HepG2 (cell line): Measurements from ENCODE around the gene ENTPD1. TPM values are rescaled to one million over a fixed set of nuclear protein-coding genes. Genes with fewer than 3 reads are reported as not detected.
A peak's percentile ranks its signal among the peaks of the same experiment; 100 is the strongest.

Experiments used
- ATAC-seq: fragments of 200-7000 bp; cut with Tn5 transposase; 3 replicates; pipeline ENCODE4 v1.9.1; 2020; ENCODE audit warnings: mild to moderate bottlenecking, moderate library complexity
- Bru-seq: library from RNA; stranded (reverse); fragments of 400-500 nt; gene quantifications from one replicate; lab custom pipeline; 2021; lab: Mats Ljungman, UMichigan
- BruChase-seq, 2 experiments: library from RNA; stranded (reverse); fragments of 400-500 nt; gene quantifications; one replicate each; lab custom pipeline; 2021; lab: Mats Ljungman, UMichigan
- BruUV-seq: library from RNA; stranded (reverse); fragments of 400-500 nt; replicated peaks from 2 replicates; lab custom pipeline; 2021; lab: Mats Ljungman, UMichigan
- CTCF ChIA-PET: fragments of 300-600 bp; formaldehyde crosslinking; extraction: SDS; loops from one replicate; lab custom pipeline; 2021; ENCODE audit warnings: low total read pairs, inconsistent platforms, low intra/inter-chr PET ratio; lab: Yijun Ruan, JAX
- POLR2A ChIA-PET: fragments of 350-600 bp; sonication (Branson Sonifier 250); formaldehyde crosslinking; loops from one replicate; lab custom pipeline; 2020; ENCODE audit warnings: antibody characterized with exemption, inconsistent platforms; lab: Yijun Ruan, JAX
- DNase-seq: peaks from one replicate; pipeline ENCODE4 v3.0.0-alpha.2; 2015; ENCODE audit warnings: low spot score
- FAIRE-seq: peaks from 3 replicates; lab custom pipeline; 2011; peaks lifted over from hg19 to GRCh38; lab: Jason Lieb, UNC
- H2AFZ ChIP-seq: one replicate; pipeline ENCODE4 v1.6.1; 2011; ENCODE audit warnings: low read length, inconsistent platforms
- H3K27ac ChIP-seq: fragments of 300-600 bp; 3 replicates; pipeline ENCODE4 v1.8.0; 2011; ENCODE audit warnings: mixed run types, mild to moderate bottlenecking, mixed read lengths, low read length, inconsistent platforms; ENCODE audit not compliant: insufficient read depth; ENCODE audit errors: extremely low read length
- H3K27me3 ChIP-seq, 2 experiments: fragments of 200-600 bp in 1 of 2; 2 replicates in 1 of 2; 3 replicates in 1 of 2; pipeline versions ENCODE4 v1.6.0 to v1.8.0; 2011; ENCODE audit warnings: low read length in 2 of 2, mild to moderate bottlenecking in 2 of 2, moderate library complexity in 2 of 2, inconsistent platforms in 1 of 2; ENCODE audit not compliant: insufficient read depth in 2 of 2, control insufficient read depth in 1 of 2
- H3K36me3 ChIP-seq, 2 experiments: fragments of 200-600 bp in 1 of 2; replicated peaks in 1 of 2; 2 replicates in 1 of 2; 3 replicates in 1 of 2; pipeline versions ENCODE4 v1.5.1 to v1.8.0; 2011; ENCODE audit warnings: low read length in 2 of 2, inconsistent platforms in 1 of 2; ENCODE audit not compliant: insufficient read depth in 2 of 2, control insufficient read depth in 1 of 2
- H3K4me1 ChIP-seq: 2 replicates; pipeline ENCODE4 v1.5.1; 2012; ENCODE audit warnings: low read length, inconsistent platforms; ENCODE audit not compliant: insufficient read depth
- H3K4me2 ChIP-seq: 2 replicates; pipeline ENCODE4 v1.6.0; 2011; ENCODE audit warnings: low read depth, low read length, inconsistent platforms
- H3K4me3 ChIP-seq, 3 experiments: fragments of 200-600 bp in 1 of 3; sonication (generic), shearing (Covaris generic) in 1 of 3; replicated peaks in 1 of 3; 2 replicates each; pipeline ENCODE4 v1.5.1; 2011 to 2016; ENCODE audit warnings: low read length in 3 of 3, inconsistent platforms in 2 of 3, low read depth in 2 of 3, mild to moderate bottlenecking in 2 of 3, control low read depth in 1 of 3, mixed read lengths in 1 of 3; ENCODE audit not compliant: insufficient read depth in 1 of 3
- H3K79me2 ChIP-seq: one replicate; pipeline ENCODE4 v1.6.1; 2011; ENCODE audit warnings: low read length, inconsistent platforms; ENCODE audit not compliant: insufficient read depth
- H3K9ac ChIP-seq: 2 replicates; pipeline ENCODE4 v1.6.0; 2011; ENCODE audit warnings: mild to moderate bottlenecking, low read depth, low read length, inconsistent platforms; ENCODE audit not compliant: insufficient read depth
- H3K9me3 ChIP-seq: 2 replicates; pipeline ENCODE4 v1.5.1; 2012; ENCODE audit warnings: mild to moderate bottlenecking, low read length
- H4K20me1 ChIP-seq: 2 replicates; pipeline ENCODE4 v1.6.0; 2011; ENCODE audit warnings: inconsistent platforms, mild to moderate bottlenecking, low read length, moderate library complexity; ENCODE audit not compliant: insufficient read depth
- DMAP1 ChIP-seq: IDR thresholded peaks from 2 replicates; pipeline ENCODE4 v1.6.1; 2016
- KMT2B ChIP-seq: IDR thresholded peaks from 2 replicates; pipeline ENCODE4 v1.6.1; 2016; ENCODE audit warnings: missing genetic modification reagents, missing compliant biosample characterization
- NR2F2 ChIP-seq: IDR thresholded peaks from 2 replicates; pipeline ENCODE4 v1.6.1; 2012; ENCODE audit warnings: low read depth, inconsistent platforms, borderline replicate concordance
- NRL ChIP-seq: sonication (generic); formaldehyde crosslinking; IDR thresholded peaks from 2 replicates; pipeline ENCODE4 v1.5.0; 2020; ENCODE audit warnings: missing genetic modification reagents, mild to moderate bottlenecking, moderate library complexity, borderline replicate concordance
- WGBS: methylation state at CpG from one replicate; pipeline ENCODE4 v1.1.6; 2017; ENCODE audit warnings: low lambda C conversion rate; 5-methylcytosine and 5-hydroxymethylcytosine counted together
- in situ Hi-C: cut with HindIII; loops from 2 replicates; pipeline ENCODE4 v1.10.0; 2017; ENCODE audit warnings: low pct_unique_long_range_greater_than_20kb; ENCODE audit not compliant: extremely low pct_ligation_motif_present
- intact Hi-C: fragments of 100-400 bp; cut with micrococcal nuclease; formaldehyde crosslinking; loops from one replicate; pipeline ENCODE4 v1.10.0; 2022; ENCODE audit not compliant: unreplicated experiment
- long read RNA-seq, 2 experiments: library from RNA in 1 of 2; library from polyadenylated mRNA in 1 of 2; stranded (forward) in 1 of 2; unstranded in 1 of 2; transcript quantifications; one replicate each; pipeline ENCODE4 v2.0.0, GENCODE V29; 2019 to 2022
- polyA minus RNA-seq, 3 experiments: library from RNA; depleted of rRNA, polyadenylated mRNA; stranded (reverse); fragments of >200 nt; gene quantifications; 2 replicates each; pipeline ENCODE4 v1.2.3, GENCODE V29; 2011; ENCODE audit warnings: low replicate concordance in 1 of 3
- polyA plus RNA-seq, 8 experiments: library from polyadenylated mRNA; depleted of rRNA in 3 of 8; stranded (reverse) in 7 of 8; unstranded in 1 of 8; fragments of >200 nt; fragmentation: Illumina TruSeq in 4 of 8; extraction: Trizol in 4 of 8; gene quantifications; 2 replicates each; pipeline versions ENCODE4 v1.2.1 to v1.2.3, GENCODE V29; 2011 to 2016; ENCODE audit warnings: low read depth in 4 of 8, missing spikeins in 1 of 8, mixed read lengths in 1 of 8; ENCODE audit not compliant: insufficient read depth in 1 of 8
- total RNA-seq, 5 experiments: library from RNA; depleted of rRNA; stranded (reverse); fragments of >200 nt; fragmentation: Illumina TruSeq; extraction: Trizol; gene quantifications; 2 replicates each; pipeline ENCODE4 v1.2.3, GENCODE V29; 2016; ENCODE audit warnings: low read depth in 1 of 5
- TF ChIP-seq, protein P1 (sequence below): sonication (generic); formaldehyde crosslinking; IDR thresholded peaks from 2 replicates; pipeline ENCODE4 v1.5.0; 2020; ENCODE audit warnings: mild to moderate bottlenecking, missing genetic modification reagents, borderline replicate concordance
- TF ChIP-seq, protein P2 (sequence below): sonication (generic); formaldehyde crosslinking; IDR thresholded peaks from 2 replicates; pipeline ENCODE4 v1.5.1; 2020; ENCODE audit warnings: mild to moderate bottlenecking, missing genetic modification reagents, borderline replicate concordance

ENTPD1 gene, protein sequence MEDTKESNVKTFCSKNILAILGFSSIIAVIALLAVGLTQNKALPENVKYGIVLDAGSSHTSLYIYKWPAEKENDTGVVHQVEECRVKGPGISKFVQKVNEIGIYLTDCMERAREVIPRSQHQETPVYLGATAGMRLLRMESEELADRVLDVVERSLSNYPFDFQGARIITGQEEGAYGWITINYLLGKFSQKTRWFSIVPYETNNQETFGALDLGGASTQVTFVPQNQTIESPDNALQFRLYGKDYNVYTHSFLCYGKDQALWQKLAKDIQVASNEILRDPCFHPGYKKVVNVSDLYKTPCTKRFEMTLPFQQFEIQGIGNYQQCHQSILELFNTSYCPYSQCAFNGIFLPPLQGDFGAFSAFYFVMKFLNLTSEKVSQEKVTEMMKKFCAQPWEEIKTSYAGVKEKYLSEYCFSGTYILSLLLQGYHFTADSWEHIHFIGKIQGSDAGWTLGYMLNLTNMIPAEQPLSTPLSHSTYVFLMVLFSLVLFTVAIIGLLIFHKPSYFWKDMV
- total RNA-seq (2016; rRNA removed; fragmentation: Illumina TruSeq; extraction: Trizol), result 0.03 and 0.07 TPM in 2 replicates
- total RNA-seq (2016; cell fraction: cytosol; rRNA removed; fragmentation: Illumina TruSeq; extraction: Trizol; ENCODE audit: low read depth), result not detected in 2 replicates
- total RNA-seq (2016; cell fraction: insoluble cytoplasmic fraction; rRNA removed; fragmentation: Illumina TruSeq; extraction: Trizol), result 0.06 TPM in 1 of 2 replicates, not detected in the other
- not detected in 2 replicates for total RNA-seq (2016; cell fraction: membrane; rRNA removed; fragmentation: Illumina TruSeq; extraction: Trizol)
- 0.56 TPM in 1 of 2 replicates, not detected in the other for total RNA-seq (2016; cell fraction: nucleus; rRNA removed; fragmentation: Illumina TruSeq; extraction: Trizol)
- 0.03 and 0.07 TPM in 2 replicates for polyA plus RNA-seq (2011; rRNA removed)
- polyA plus RNA-seq (2011; cell fraction: cytosol; rRNA removed), result 0.03 and 0.06 TPM in 2 replicates
- 0.21 and 0.45 TPM in 2 replicates for polyA plus RNA-seq (2011; cell fraction: nucleus; rRNA removed)
- 1.4 and 2.0 TPM in 2 replicates for polyA plus RNA-seq (2012)
- not detected in 2 replicates for polyA plus RNA-seq (2016; cell fraction: cytosol; fragmentation: Illumina TruSeq; extraction: Trizol; ENCODE audit: low read depth)
- polyA plus RNA-seq (2016; cell fraction: insoluble cytoplasmic fraction; fragmentation: Illumina TruSeq; extraction: Trizol; ENCODE audit: low read depth), result not detected in 2 replicates
- not detected in 2 replicates for polyA plus RNA-seq (2016; cell fraction: membrane; fragmentation: Illumina TruSeq; extraction: Trizol; ENCODE audit: low read depth)
- polyA plus RNA-seq (2016; cell fraction: nucleus; fragmentation: Illumina TruSeq; extraction: Trizol; ENCODE audit: insufficient read depth, low read depth), result 0.21 TPM in 1 of 2 replicates, not detected in the other
- polyA minus RNA-seq (2011; rRNA and poly(A)+ RNA removed; ENCODE audit: low replicate concordance), result 0.40 TPM in 1 of 2 replicates, not detected in the other
- not detected in 2 replicates for polyA minus RNA-seq (2011; cell fraction: cytosol; rRNA and poly(A)+ RNA removed)
- 0.25 and 0.26 TPM in 2 replicates for polyA minus RNA-seq (2011; cell fraction: nucleus; rRNA and poly(A)+ RNA removed)
- Bru-seq, nascent RNA, result percentile 16 among the genes with signal in this experiment
- percentile 14 among the genes with signal in this experiment for BruChase-seq, experiment 1, labeled RNA remaining after a 6-hour chase
- BruChase-seq, experiment 2, labeled RNA remaining after a 2-hour chase, result percentile 19 among the genes with signal in this experiment
- long read RNA-seq, experiment 1, partial matches to known transcripts, result 0 of 1 reads
- long read RNA-seq, experiment 1, other reads (novel, unspliced or antisense), result 1 of 1 reads
- long read RNA-seq, experiment 2, result 0 reads

DNA sequence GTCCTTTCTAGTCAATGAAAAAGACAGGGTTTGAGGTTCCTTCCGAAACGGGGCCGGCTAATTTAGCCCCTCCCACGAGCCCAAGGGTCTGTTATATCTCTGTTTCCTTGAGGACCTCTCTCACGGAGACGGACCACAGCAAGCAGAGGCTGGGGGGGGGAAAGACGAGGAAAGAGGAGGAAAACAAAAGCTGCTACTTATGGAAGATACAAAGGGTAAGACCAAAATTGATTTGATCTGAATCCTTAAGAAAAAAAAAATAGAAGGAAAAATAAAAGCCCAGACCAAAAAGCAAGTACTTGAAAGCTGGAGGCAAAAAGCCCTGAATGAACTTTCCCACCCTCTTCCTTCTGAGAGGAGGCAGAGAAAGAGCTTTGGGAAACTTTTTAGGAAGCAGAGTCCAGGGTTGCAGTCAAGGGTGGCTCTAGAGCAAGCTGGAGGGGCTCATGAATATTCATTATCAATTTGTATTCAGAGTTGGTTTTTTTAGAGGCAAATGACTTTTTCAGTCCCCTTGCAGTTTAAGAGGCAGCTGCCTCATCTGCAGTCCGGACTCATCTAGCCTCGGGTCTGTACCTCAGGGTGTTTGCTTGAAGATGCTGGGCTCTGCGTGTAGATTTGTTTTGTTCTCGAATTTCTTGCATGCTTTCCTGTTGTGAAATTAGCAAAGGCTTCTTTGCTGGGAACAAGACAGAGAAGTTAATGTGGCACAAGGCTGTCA is at the start of gene ENTPD1:
Gene ENTPD1, plus strand, starts transcription at position 123 of the 721 bp plus-strand sequence. Its CDS starts 77 bp downstream, at position 200.
- intact Hi-C loops, result no loop called here
- Histone ChIP-seq H2AFZ (no peak within 1 kb of the TSS), H3K79me2 (no peaks in the 10 kb centered on the region), H4K20me1 (no peaks in the 10 kb centered on the region), H3K4me1 (no peaks in the 10 kb centered on the region), H3K27ac (no peak within 1 kb of the TSS), H3K36me3 (no peaks in the 10 kb centered on the region), H3K9ac (no peak within 1 kb of the TSS), H3K27me3 (peaks cover 2 to 9% of the 10 kb centered on the region in 2 experiments; a peak in 3 of 5 replicates), H3K4me2 (peak within 1 kb of the TSS; percentile 14; the same call in 1 of the 2 replicates), H3K4me3 (no peak within 1 kb of the TSS), H3K9me3 (no peaks in the 10 kb centered on the region)
- ChIA-PET POLR2A (no interaction called here), CTCF (no interaction called here)
- WGBS, result 1% methylated on average over 11 of the region's 11 CpGs
- DNase-seq (no peak), ATAC-seq (no peak), FAIRE-seq (no peak)
- TF ChIP-seq DMAP1, result no peak
- TF ChIP-seq KMT2B (CRISPR knock-in tag), result no peak
- TF ChIP-seq, protein P1, sequence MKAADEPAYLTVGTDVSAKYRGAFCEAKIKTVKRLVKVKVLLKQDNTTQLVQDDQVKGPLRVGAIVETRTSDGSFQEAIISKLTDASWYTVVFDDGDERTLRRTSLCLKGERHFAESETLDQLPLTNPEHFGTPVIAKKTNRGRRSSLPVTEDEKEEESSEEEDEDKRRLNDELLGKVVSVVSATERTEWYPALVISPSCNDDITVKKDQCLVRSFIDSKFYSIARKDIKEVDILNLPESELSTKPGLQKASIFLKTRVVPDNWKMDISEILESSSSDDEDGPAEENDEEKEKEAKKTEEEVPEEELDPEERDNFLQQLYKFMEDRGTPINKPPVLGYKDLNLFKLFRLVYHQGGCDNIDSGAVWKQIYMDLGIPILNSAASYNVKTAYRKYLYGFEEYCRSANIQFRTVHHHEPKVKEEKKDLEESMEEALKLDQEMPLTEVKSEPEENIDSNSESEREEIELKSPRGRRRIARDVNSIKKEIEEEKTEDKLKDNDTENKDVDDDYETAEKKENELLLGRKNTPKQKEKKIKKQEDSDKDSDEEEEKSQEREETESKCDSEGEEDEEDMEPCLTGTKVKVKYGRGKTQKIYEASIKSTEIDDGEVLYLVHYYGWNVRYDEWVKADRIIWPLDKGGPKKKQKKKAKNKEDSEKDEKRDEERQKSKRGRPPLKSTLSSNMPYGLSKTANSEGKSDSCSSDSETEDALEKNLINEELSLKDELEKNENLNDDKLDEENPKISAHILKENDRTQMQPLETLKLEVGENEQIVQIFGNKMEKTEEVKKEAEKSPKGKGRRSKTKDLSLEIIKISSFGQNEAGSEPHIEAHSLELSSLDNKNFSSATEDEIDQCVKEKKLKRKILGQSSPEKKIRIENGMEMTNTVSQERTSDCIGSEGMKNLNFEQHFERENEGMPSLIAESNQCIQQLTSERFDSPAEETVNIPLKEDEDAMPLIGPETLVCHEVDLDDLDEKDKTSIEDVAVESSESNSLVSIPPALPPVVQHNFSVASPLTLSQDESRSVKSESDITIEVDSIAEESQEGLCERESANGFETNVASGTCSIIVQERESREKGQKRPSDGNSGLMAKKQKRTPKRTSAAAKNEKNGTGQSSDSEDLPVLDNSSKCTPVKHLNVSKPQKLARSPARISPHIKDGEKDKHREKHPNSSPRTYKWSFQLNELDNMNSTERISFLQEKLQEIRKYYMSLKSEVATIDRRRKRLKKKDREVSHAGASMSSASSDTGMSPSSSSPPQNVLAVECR (CRISPR knock-in tag), result no peak
- TF ChIP-seq NRL (CRISPR knock-in tag), result no peak
- TF ChIP-seq NR2F2, result no peak
- TF ChIP-seq, protein P2, sequence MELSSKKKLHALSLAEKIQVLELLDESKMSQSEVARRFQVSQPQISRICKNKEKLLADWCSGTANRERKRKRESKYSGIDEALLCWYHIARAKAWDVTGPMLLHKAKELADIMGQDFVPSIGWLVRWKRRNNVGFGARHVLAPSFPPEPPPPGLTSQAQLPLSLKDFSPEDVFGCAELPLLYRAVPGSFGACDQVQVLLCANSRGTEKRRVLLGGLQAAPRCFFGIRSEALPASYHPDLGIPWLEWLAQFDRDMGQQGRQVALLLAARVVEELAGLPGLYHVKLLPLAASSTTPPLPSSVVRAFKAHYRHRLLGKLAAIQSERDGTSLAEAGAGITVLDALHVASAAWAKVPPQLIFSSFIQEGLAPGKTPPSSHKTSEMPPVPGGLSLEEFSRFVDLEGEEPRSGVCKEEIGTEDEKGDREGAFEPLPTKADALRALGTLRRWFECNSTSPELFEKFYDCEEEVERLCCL (CRISPR knock-in tag), result no peak
- BruUV-seq, result no TSS peak
- in situ Hi-C loops, result no loop called here
